Thoracic aorta (tissue), 2 donors: ENCODE measurements around the gene NRCAM. TPM values are rescaled to one million over a fixed set of nuclear protein-coding genes. Genes with fewer than 3 reads are reported as not detected.

ENCODE experiments used
- ATAC-seq: fragments of 150-250 bp; one replicate; pipeline ENCODE4 v1.8.0; 2017; ENCODE audit warnings: low read depth; ENCODE audit not compliant: insufficient number of reproducible peaks, low FRiP score
- DNase-seq: peaks from one replicate; pipeline ENCODE4 v3.0.0-alpha.2; 2020; ENCODE audit warnings: low spot score
- H3K27ac ChIP-seq, 2 donors: fragments of 200-600 bp; sonication (generic); 1 replicate in 1 of 2; 2 replicates in 1 of 2; pipeline ENCODE4 v1.5.1; 2016; ENCODE audit warnings: mild to moderate bottlenecking in 2 of 2, moderate library complexity in 2 of 2
- H3K27me3 ChIP-seq: fragments of 200-600 bp; sonication (generic); replicated peaks from 2 replicates; pipeline ENCODE4 v1.6.0; 2016; ENCODE audit warnings: mild to moderate bottlenecking; ENCODE audit not compliant: insufficient read depth
- H3K36me3 ChIP-seq: fragments of 200-600 bp; sonication (generic); one replicate; pipeline ENCODE4 v1.5.1; 2016
- H3K4me1 ChIP-seq, 2 donors: fragments of 200-600 bp; sonication (generic); 1 replicate in 1 of 2; 2 replicates in 1 of 2; pipeline versions ENCODE4 v1.5.1 to v1.6.0; 2016; ENCODE audit warnings: low read depth in 2 of 2, mild to moderate bottlenecking in 1 of 2; ENCODE audit not compliant: control insufficient read depth in 1 of 2
- H3K4me3 ChIP-seq: fragments of 200-600 bp; sonication (generic); 2 replicates; pipeline ENCODE4 v1.5.1; 2016; ENCODE audit warnings: mild to moderate bottlenecking
- H3K9me3 ChIP-seq: fragments of 200-600 bp; sonication (generic); 2 replicates; pipeline ENCODE4 v1.5.1; 2016
- total RNA-seq, 2 donors: library from RNA; depleted of rRNA; stranded (reverse); fragments of >200 nt; gene quantifications; one replicate each; pipeline versions ENCODE4 v1.1.0 to v1.2.3, GENCODE V29; 2016
- TF ChIP-seq, protein P1 (sequence below): fragments of 200-600 bp; sonication (generic); IDR thresholded peaks from one replicate; pipeline ENCODE4 v1.5.1; 2019; ENCODE audit warnings: antibody characterized with exemption

NRCAM gene
- total RNA-seq, 2 donors from 2014 or later = 2.4 to 3.3 TPM

DNA sequence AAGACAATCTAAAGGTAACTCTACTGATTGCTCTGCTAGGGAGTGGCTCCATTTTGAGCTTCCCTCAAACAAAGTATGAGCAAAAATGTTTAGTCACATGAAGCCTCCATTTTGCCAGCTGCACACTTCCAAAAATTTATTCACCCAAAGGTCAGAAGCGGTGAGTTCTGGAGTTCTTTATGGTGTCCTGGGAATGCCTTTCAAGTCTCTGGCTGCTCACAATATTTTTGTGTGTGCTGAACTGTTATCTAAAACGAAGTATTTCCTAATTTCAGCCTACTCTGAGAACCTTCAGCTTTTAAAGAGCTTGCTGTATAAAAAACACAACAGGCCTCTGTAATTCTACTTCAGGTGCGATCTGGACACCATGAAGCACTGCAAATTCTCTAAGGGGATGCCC lies 15.6 kb downstream of the NRCAM start:
- TF ChIP-seq, protein P1, sequence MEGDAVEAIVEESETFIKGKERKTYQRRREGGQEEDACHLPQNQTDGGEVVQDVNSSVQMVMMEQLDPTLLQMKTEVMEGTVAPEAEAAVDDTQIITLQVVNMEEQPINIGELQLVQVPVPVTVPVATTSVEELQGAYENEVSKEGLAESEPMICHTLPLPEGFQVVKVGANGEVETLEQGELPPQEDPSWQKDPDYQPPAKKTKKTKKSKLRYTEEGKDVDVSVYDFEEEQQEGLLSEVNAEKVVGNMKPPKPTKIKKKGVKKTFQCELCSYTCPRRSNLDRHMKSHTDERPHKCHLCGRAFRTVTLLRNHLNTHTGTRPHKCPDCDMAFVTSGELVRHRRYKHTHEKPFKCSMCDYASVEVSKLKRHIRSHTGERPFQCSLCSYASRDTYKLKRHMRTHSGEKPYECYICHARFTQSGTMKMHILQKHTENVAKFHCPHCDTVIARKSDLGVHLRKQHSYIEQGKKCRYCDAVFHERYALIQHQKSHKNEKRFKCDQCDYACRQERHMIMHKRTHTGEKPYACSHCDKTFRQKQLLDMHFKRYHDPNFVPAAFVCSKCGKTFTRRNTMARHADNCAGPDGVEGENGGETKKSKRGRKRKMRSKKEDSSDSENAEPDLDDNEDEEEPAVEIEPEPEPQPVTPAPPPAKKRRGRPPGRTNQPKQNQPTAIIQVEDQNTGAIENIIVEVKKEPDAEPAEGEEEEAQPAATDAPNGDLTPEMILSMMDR = no peak
- Histone ChIP-seq H3K4me3 (no peak overlapping the region), H3K9me3 (no peaks in the 10 kb centered on the region), H3K27me3 (no peaks in the 10 kb centered on the region), H3K36me3 (no peaks in the 10 kb centered on the region), H3K4me1 (no peaks in the 10 kb centered on the region), H3K27ac (no peak overlapping the region)
- no peak for DNase-seq
- ATAC-seq = no peak

DNA sequence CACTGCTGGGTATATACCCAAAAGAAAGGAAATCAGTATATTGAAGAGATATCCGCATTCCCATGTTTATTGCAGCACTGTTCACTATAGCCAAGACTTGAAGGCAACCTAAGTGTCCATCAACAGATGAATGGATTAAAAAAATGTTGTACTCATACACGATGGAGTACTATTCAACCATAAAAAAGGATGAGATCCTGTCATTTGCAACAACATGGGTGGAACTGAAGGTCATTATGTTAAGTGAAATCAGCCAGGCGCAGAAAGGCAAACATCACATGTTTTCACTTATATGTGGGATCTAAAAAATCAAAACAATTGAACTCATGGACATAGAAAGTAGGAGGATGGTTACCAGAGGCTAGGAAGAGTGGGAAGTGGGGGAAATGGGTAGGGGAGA lies 19.3 kb downstream of the NRCAM start:
- TF ChIP-seq, protein P1 = no peak
- Histone ChIP-seq H3K4me1 (no peaks in the 10 kb centered on the region), H3K27ac (no peak overlapping the region), H3K36me3 (no peaks in the 10 kb centered on the region), H3K9me3 (no peaks in the 10 kb centered on the region), H3K27me3 (no peaks in the 10 kb centered on the region), H3K4me3 (no peak overlapping the region)
- no peak for DNase-seq
- no peak for ATAC-seq

DNA sequence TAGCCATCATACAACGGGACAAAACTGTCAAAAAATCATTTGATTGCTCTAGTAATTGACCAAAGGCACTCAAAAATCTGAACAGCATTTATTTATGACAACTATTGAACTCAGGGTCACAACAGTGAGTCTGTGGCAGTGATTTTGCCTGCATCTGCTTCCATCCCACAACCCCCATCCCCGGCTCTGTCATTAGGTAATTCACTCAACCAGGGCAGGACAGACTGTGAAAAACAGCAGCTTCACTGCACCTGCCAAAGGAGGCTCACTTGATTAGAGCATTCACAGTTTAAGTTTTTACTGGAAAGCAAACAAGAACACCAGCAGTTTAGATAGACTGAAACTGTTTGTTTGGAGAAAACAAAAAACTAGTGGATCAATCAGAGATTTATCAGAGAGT lies 22.2 kb downstream of the NRCAM start:
- no peak overlapping the region for H3K4me3 ChIP-seq
- H3K27ac ChIP-seq = no peak overlapping the region
- no peaks in the 10 kb centered on the region for H3K9me3 ChIP-seq
- no peaks in the 10 kb centered on the region for H3K4me1 ChIP-seq
- ATAC-seq (no peak), DNase-seq (no peak)
- no peaks in the 10 kb centered on the region for H3K36me3 ChIP-seq
- H3K27me3 ChIP-seq = no peaks in the 10 kb centered on the region
- TF ChIP-seq, protein P1 = no peak

DNA sequence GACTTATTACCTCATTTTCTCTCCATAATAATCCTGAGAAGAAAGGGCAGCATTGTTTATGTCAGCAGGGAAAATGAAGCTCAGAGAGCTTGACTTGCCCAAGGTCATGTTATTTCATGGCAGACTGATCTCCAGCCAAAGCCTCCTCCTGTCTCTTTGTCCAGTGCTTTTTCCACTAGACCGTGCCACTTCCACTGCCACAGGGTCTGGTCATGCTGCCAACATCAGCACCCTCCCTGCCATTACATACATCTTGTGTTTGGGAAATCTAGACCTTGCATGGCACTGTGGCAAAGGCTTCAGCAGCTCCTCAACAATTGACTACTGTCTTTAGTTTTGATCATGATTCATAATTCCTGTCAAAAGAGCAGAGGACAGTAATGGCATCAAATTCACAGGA lies 25.1 kb downstream of the NRCAM start:
- Histone ChIP-seq H3K27me3 (no peaks in the 10 kb centered on the region), H3K9me3 (no peaks in the 10 kb centered on the region), H3K4me3 (no peak overlapping the region), H3K36me3 (no peaks in the 10 kb centered on the region), H3K4me1 (no peaks in the 10 kb centered on the region), H3K27ac (no peak overlapping the region)
- ATAC-seq (no peak), DNase-seq (no peak)
- TF ChIP-seq, protein P1 = no peak

DNA sequence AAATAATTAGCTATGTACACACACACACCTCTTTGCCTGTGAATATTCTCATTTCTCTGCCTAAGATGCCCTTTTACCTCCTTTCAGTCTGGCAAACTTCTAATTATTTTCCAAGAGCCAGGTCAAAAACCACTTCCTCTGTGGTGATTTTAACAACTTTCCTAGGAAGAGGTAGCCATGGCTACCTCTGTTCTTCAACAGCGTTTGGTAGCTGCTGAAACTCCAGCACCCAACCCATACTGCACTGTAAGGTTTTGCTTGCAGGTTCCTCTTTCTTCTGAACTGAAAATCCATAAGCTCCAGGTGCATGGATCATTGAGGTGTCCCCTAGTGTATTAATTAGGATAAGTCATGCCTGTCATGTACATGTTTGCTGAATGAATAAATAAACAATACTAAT lies 25.6 kb downstream of the NRCAM start:
- Histone ChIP-seq H3K4me3 (no peak overlapping the region), H3K36me3 (no peaks in the 10 kb centered on the region), H3K27ac (no peak overlapping the region), H3K9me3 (no peaks in the 10 kb centered on the region), H3K27me3 (no peaks in the 10 kb centered on the region), H3K4me1 (no peaks in the 10 kb centered on the region)
- no peak for ATAC-seq
- TF ChIP-seq, protein P1 = no peak
- no peak for DNase-seq
